Suprapubic skin (tissue), 4 donors: ENCODE data around the gene PMPCA. TPM values are rescaled to one million over a fixed set of nuclear protein-coding genes. Genes with fewer than 3 reads are reported as not detected.

Source experiments
- DNase-seq, 2 donors: peaks; one replicate each; pipeline ENCODE4 v3.0.0-alpha.2; 2019; ENCODE audit warnings: low spot score in 2 of 2
- H3K27ac ChIP-seq: fragments of 200-600 bp; sonication (generic); one replicate; pipeline ENCODE4 v1.5.1; 2019
- H3K27me3 ChIP-seq: fragments of 200-600 bp; sonication (generic); one replicate; pipeline ENCODE4 v1.5.1; 2019
- H3K36me3 ChIP-seq: fragments of 200-600 bp; sonication (generic); one replicate; pipeline ENCODE4 v1.5.1; 2019
- H3K4me1 ChIP-seq: fragments of 200-600 bp; sonication (generic); one replicate; pipeline ENCODE4 v1.5.1; 2019
- H3K4me3 ChIP-seq: fragments of 200-600 bp; sonication (generic); one replicate; pipeline ENCODE4 v1.5.1; 2019; ENCODE audit warnings: mild to moderate bottlenecking
- H3K9me3 ChIP-seq: fragments of 200-600 bp; sonication (generic); one replicate; pipeline ENCODE4 v1.5.1; 2019
- EP300 ChIP-seq: sonication (generic); formaldehyde crosslinking; IDR thresholded peaks from one replicate; pipeline ENCODE4 v1.6.1; 2017; ENCODE audit warnings: antibody characterized with exemption
- POLR2A ChIP-seq, 2 donors: fragments of 450-650 bp; IDR thresholded peaks; one replicate each; pipeline ENCODE4 v1.6.1; 2017; ENCODE audit warnings: antibody characterized with exemption in 2 of 2, mild to moderate bottlenecking in 2 of 2, moderate library complexity in 2 of 2
- POLR2AphosphoS5 ChIP-seq, 3 donors: sonication (generic); formaldehyde crosslinking; IDR thresholded peaks; one replicate each; pipeline ENCODE4 v1.6.1; 2017; ENCODE audit warnings: antibody characterized with exemption in 3 of 3
- WGBS: methylation state at CpG from one replicate; pipeline ENCODE4 v1.1.5; 2018; 5-methylcytosine and 5-hydroxymethylcytosine counted together
- total RNA-seq, 4 donors: library from RNA; depleted of rRNA; stranded (reverse); fragments of >200 nt; gene quantifications; one replicate each; pipeline ENCODE4 v1.1.0, GENCODE V29; 2016
- TF ChIP-seq, protein P1 (sequence below), 2 donors: fragments of 200-600 bp in 1 of 2; fragments of 450-650 bp in 1 of 2; sonication (generic) in 1 of 2; IDR thresholded peaks; one replicate each; pipeline ENCODE4 v1.5.1; 2016 to 2019; ENCODE audit warnings: antibody characterized with exemption in 2 of 2, mild to moderate bottlenecking in 1 of 2, moderate library complexity in 1 of 2

Gene PMPCA
- total RNA-seq, 4 donors from 2014 or later = 44.1 to 65.8 (median 63.5) TPM

DNA sequence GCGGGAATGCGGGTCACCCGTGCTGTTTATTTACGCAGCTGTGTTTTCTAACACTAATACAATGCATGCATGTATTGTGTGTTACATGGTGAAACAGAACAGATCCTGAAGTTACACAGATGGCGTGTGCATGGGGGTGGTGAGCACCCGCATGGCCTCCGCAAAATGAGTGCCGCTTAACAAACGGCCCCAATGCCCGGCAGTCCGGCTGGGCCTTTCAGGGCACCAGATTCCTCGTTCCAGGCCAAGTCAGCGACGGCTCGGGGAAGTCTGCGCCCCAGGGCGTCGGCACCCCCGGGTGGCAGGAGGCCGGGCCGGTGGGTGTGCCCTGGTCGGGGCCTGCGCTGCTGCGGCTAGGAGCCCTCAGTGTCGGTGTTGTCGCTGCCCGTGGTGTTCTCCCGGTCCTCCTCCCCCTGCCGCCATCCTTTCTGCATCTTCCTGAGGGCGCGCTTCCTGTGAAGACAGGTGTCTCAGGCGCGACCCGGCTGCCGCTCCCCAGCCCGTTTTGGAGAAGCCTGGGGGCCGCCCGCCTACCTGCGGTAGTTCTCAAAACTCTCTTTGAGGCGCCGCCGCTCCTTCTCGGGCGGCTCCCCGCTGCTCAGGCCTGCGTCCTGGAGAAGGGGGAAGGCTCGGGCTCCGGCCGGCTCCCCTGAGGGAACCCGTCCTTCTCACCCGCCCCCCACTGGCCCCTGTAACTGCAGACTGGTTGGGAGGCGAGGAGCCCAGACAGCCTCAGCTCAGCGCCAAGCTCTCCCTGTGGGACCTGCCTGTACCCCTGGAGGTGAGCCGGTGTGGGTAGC is 46.3 kb upstream of the PMPCA start:
- Histone ChIP-seq H3K4me3 (peak overlapping the region; percentile 92), H3K9me3 (no peaks in the 10 kb centered on the region), H3K27me3 (no peaks in the 10 kb centered on the region), H3K4me1 (peaks cover 39% of the 10 kb centered on the region), H3K36me3 (no peaks in the 10 kb centered on the region), H3K27ac (no peak overlapping the region)
- DNase-seq = no peak
- 29% methylated on average over 38 of the region's 54 CpGs for WGBS
- TF ChIP-seq POLR2A (IDR thresholded peaks at IDR 0.05) (no peak), EP300 (no peak), POLR2AphosphoS5 (IDR thresholded peaks at IDR 0.05) (no peak)
- TF ChIP-seq, protein P1, sequence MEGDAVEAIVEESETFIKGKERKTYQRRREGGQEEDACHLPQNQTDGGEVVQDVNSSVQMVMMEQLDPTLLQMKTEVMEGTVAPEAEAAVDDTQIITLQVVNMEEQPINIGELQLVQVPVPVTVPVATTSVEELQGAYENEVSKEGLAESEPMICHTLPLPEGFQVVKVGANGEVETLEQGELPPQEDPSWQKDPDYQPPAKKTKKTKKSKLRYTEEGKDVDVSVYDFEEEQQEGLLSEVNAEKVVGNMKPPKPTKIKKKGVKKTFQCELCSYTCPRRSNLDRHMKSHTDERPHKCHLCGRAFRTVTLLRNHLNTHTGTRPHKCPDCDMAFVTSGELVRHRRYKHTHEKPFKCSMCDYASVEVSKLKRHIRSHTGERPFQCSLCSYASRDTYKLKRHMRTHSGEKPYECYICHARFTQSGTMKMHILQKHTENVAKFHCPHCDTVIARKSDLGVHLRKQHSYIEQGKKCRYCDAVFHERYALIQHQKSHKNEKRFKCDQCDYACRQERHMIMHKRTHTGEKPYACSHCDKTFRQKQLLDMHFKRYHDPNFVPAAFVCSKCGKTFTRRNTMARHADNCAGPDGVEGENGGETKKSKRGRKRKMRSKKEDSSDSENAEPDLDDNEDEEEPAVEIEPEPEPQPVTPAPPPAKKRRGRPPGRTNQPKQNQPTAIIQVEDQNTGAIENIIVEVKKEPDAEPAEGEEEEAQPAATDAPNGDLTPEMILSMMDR (IDR thresholded peaks at IDR 0.05) = no peak

DNA sequence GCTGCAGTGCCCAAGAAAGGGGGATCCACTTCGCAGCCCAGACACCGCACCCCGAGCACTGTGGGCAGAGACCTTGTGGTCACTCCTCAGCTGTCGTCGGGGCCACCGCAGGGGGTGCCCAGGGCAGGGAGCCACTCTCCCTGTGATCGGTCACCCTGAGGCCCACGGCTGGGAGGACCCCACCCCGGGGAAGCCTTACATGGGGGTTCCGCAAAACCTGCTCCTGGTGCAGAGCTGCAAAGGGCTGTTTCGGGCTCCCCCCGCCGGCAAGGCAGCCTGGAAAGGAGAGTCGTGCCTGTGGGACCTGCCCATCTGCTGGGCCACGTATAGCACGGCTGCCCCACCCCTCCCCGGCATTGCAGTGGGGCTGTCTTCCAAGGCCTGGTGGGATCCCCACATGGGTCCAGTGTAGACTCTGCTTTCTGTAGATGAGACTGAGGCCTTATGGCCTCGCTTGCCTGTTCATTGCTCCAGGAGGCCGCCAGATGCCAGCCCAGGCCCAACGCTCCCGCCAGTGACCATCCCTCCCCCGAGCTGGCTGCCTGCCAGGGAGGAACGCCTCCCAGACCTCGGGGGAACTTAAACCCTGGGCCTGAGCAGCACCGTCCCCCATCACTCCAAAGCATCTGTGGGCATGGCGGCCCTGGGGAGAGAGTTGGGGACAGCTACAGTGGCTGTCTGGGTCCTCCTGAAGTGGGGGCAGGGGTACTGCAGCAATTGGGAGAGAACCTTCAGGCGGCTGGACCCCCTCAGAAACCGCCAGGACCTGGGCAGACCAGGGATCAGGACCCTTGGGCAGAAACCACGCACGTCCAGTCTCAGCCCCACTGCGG is 45.3 kb upstream of the PMPCA start:
- no peak overlapping the region for H3K4me3 ChIP-seq
- no peaks in the 10 kb centered on the region for H3K36me3 ChIP-seq
- H3K27ac ChIP-seq = no peak overlapping the region
- peaks cover 39% of the 10 kb centered on the region for H3K4me1 ChIP-seq
- DNase-seq = no peak
- WGBS = 96% methylated on average over 3 of the region's 31 CpGs
- no peaks in the 10 kb centered on the region for H3K27me3 ChIP-seq
- no peaks in the 10 kb centered on the region for H3K9me3 ChIP-seq
- no peak for TF ChIP-seq POLR2AphosphoS5 (IDR thresholded peaks at IDR 0.05)
- TF ChIP-seq, protein P1 (IDR thresholded peaks at IDR 0.05) = no peak
- no peak for TF ChIP-seq POLR2A (IDR thresholded peaks at IDR 0.05)
- no peak for TF ChIP-seq EP300

DNA sequence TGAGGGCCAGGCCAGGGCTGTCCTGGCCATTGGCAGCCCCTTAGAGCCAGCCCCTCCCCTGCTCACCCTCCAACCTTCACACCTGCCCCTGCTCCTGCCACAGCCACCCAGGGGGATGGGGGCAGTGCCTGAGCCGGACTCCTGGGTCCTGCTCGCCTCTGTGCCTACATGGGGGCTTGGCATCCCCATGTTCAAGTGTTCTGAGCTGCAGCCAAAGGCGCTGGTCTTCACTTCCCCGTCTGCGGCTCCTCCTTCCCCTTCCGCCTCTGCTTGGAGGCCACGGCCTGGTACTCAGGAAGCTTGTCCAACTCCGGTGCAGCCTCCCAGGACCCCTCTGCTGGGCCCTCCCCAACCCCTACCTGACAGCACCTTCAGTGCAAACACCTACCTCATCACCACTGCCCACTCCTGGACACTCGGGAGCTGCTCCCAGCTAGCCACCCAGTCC is 44.7 kb upstream of the PMPCA start:
- no peak overlapping the region for H3K27ac ChIP-seq
- H3K27me3 ChIP-seq = no peaks in the 10 kb centered on the region
- H3K4me1 ChIP-seq = peaks cover 34% of the 10 kb centered on the region
- DNase-seq = no peak
- WGBS = 63% methylated on average over 9 of the region's 9 CpGs
- H3K36me3 ChIP-seq = no peaks in the 10 kb centered on the region
- TF ChIP-seq EP300 (no peak), POLR2AphosphoS5 (IDR thresholded peaks at IDR 0.05) (no peak), POLR2A (IDR thresholded peaks at IDR 0.05) (no peak)
- TF ChIP-seq, protein P1 (IDR thresholded peaks at IDR 0.05) = no peak
- H3K9me3 ChIP-seq = no peaks in the 10 kb centered on the region
- no peak overlapping the region for H3K4me3 ChIP-seq

DNA sequence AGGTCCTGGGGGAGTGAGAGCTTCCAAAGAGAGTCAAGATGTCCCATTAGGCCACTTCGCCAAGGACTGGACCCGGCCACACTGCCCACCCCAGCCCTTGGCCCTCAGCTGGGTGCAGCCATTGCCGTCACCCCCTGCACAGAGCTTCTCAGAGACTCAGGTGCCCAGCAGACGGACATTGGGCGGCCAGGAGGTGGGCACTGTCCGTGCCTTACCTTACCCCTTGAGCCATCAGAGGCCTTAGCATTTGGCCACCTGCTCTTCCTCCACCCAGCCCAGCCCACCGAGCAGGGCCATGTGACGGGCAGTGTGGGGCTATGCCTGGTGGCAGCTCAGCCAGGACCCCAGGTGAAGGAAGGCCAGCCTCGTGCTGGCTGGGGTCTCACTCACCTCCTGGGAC is 43.6 kb upstream of the PMPCA start:
- H3K36me3 ChIP-seq = no peaks in the 10 kb centered on the region
- no peak overlapping the region for H3K27ac ChIP-seq
- no peak overlapping the region for H3K4me3 ChIP-seq
- no peak for TF ChIP-seq POLR2AphosphoS5 (IDR thresholded peaks at IDR 0.05)
- TF ChIP-seq EP300 = no peak
- TF ChIP-seq, protein P1 (IDR thresholded peaks at IDR 0.05) = no peak
- TF ChIP-seq POLR2A (IDR thresholded peaks at IDR 0.05) = no peak
- no peak for DNase-seq
- WGBS = 100% methylated on average over 3 of the region's 9 CpGs
- H3K27me3 ChIP-seq = no peaks in the 10 kb centered on the region
- H3K9me3 ChIP-seq = no peaks in the 10 kb centered on the region
- peaks cover 26% of the 10 kb centered on the region for H3K4me1 ChIP-seq
